GM19438 (cell line): ENCODE results near the gene SOX6.

Experiments used
- ATAC-seq: cut with Tn5 transposase; IDR thresholded peaks from one replicate; pipeline ENCODE4 v1.9.1; 2021; ENCODE audit warnings: low read depth; ENCODE audit not compliant: unreplicated experiment

The SOX6 gene

GRCh38 chr11:16365581-16366228, 9.4 kb upstream of the SOX6 start:
- no peak for ATAC-seq

- no peak for ATAC-seq
Measured at GRCh38 chr11:16364254-16364653, 7.9 kb upstream of the SOX6 start.

GRCh38 chr11:16363706-16364105, 7.4 kb upstream of the SOX6 start:
- ATAC-seq = no peak

GRCh38 chr11:16361108-16361865, 4.9 kb upstream of the SOX6 start:
- no peak for ATAC-seq

- ATAC-seq = no peak
Measured at GRCh38 chr11:16359369-16359768, 3.0 kb upstream of the SOX6 start.

- no peak for ATAC-seq
Measured at GRCh38 chr11:16358726-16359125, 2.4 kb upstream of the SOX6 start.

- no peak for ATAC-seq
Measured at GRCh38 chr11:16357775-16358174, 1.4 kb upstream of the SOX6 start.

GRCh38 chr11:16356761-16357393, 531 bp upstream of the SOX6 start:
- ATAC-seq = no peak

- ATAC-seq = no peak
Measured at GRCh38 chr11:16352707-16353106, 3.6 kb downstream of the SOX6 start.

- no peak for ATAC-seq
Measured at GRCh38 chr11:16350125-16350524, 6.2 kb downstream of the SOX6 start.

GRCh38 chr11:16347928-16348685, 8.2 kb downstream of the SOX6 start:
- ATAC-seq = no peak

GRCh38 chr11:16346975-16347374, 9.4 kb downstream of the SOX6 start:
- no peak for ATAC-seq

- no peak for ATAC-seq
Measured at GRCh38 chr11:16341853-16342252, 14.5 kb downstream of the SOX6 start.

- ATAC-seq = no peak
Measured at GRCh38 chr11:16338393-16338792, 18.0 kb downstream of the SOX6 start.

- no peak for ATAC-seq
Measured at GRCh38 chr11:16337421-16338213, 18.7 kb downstream of the SOX6 start.

GRCh38 chr11:16336721-16337120, 19.6 kb downstream of the SOX6 start:
- no peak for ATAC-seq

- ATAC-seq = no peak
Measured at GRCh38 chr11:16336204-16336603, 20.1 kb downstream of the SOX6 start.

- ATAC-seq = no peak
Measured at GRCh38 chr11:16335236-16335962, 20.9 kb downstream of the SOX6 start.

GRCh38 chr11:16326679-16327297, 29.6 kb downstream of the SOX6 start:
- no peak for ATAC-seq
